ENCODE measurements around the gene LRCH2. TPM values are rescaled to one million over a fixed set of nuclear protein-coding genes. Genes with fewer than 3 reads are reported as not detected.
"Not testable (repeated sequence)": the region's sequence is repeated elsewhere in the genome, so short reads cannot be mapped to it uniquely, and the experiment has no call there.

LRCH2 gene
- total RNA-seq, 1 experiment from 2014 or later = 0.11 TPM

GRCh38 chrX:115229337-115230003, 4.4 kb downstream of the LRCH2 start:
- Histone ChIP-seq H3K27ac (ENCODE audit: low read length) (no peak overlapping the region), H3F3A (ENCODE audit: low read length, unreplicated experiment) (no peaks in the 10 kb centered on the region), H3K9me3 (ENCODE audit: low read length) (no peaks in the 10 kb centered on the region), H4K20me1 (ENCODE audit: low read length) (no peaks in the 10 kb centered on the region), H2AFZ (ENCODE audit: low read length) (no peak overlapping the region), H3K79me2 (ENCODE audit: low read length) (no peaks in the 10 kb centered on the region), H3K4me2 (ENCODE audit: low read length) (0 out of 2 replicates have a peak overlapping the region, but pooled peaks have one; percentile 2), H3K27me3 (ENCODE audit: low read length) (peaks cover 39% of the 10 kb centered on the region), H3K4me1 (ENCODE audit: insufficient read depth, low read length) (0 out of 2 replicates have a peak, but pooled peaks cover 3% of the 10 kb centered on the region), H3K9ac (ENCODE audit: low read length) (no peak overlapping the region), H3K9me2 (replicated peaks; ENCODE audit: low read length) (no peaks in the 10 kb centered on the region), H3K4me3 (ENCODE audit: low read length) (no peak overlapping the region), H3K36me3 (ENCODE audit: low read depth, low read length) (no peaks in the 10 kb centered on the region)
- no TSS peak for BruUV-seq (replicated peaks)
- intact Hi-C loops (cut with micrococcal nuclease) = loop anchor here (5.0 kb wide), 1 partner anchor 333 kb away; the partner anchor contains the start of gene PLS3
- TF ChIP-seq EZH2 (IDR thresholded peaks at IDR 0.05; ENCODE audit: low read length, unreplicated experiment) (no peak), CTCF (conservative IDR thresholded peaks at IDR 0.05; ENCODE audit: low read depth, low read length) (no peak), EZH2phosphoT487 (IDR thresholded peaks at IDR 0.05; ENCODE audit: borderline replicate concordance, low read length) (no peak)
- no peak for ATAC-seq
- no peak for DNase-seq
- CTCF ChIA-PET = no interaction called here
- POLR2A ChIA-PET (ENCODE audit: unreplicated experiment) = no interaction called here

- 0 out of 2 replicates have a peak, but pooled peaks cover 3% of the 10 kb centered on the region for H3K4me1 ChIP-seq (ENCODE audit: insufficient read depth, low read length)
- no peaks in the 10 kb centered on the region for H3K9me2 ChIP-seq (replicated peaks; ENCODE audit: low read length)
- BruUV-seq (replicated peaks) = no TSS peak
- TF ChIP-seq EZH2phosphoT487 (IDR thresholded peaks at IDR 0.05; ENCODE audit: borderline replicate concordance, low read length) (no peak), CTCF (conservative IDR thresholded peaks at IDR 0.05; ENCODE audit: low read depth, low read length) (peak; percentile 74), EZH2 (IDR thresholded peaks at IDR 0.05; ENCODE audit: low read length, unreplicated experiment) (no peak)
- no peak overlapping the region for H3K4me3 ChIP-seq (ENCODE audit: low read length)
- ChIA-PET CTCF (no interaction called here), POLR2A (ENCODE audit: unreplicated experiment) (no interaction called here)
- intact Hi-C loops (cut with micrococcal nuclease) = loop anchor here (1.0 to 5.0 kb wide), 4 partner anchors 58 to 464 kb away; partner anchors contain the start of gene PLS3
- peak; percentile 88 for ATAC-seq
- H3K27ac ChIP-seq (ENCODE audit: low read length) = no peak overlapping the region
- peaks cover 19% of the 10 kb centered on the region for H3K27me3 ChIP-seq (ENCODE audit: low read length)
- H3K9me3 ChIP-seq (ENCODE audit: low read length) = no peaks in the 10 kb centered on the region
- no peaks in the 10 kb centered on the region for H3K36me3 ChIP-seq (ENCODE audit: low read depth, low read length)
- H4K20me1 ChIP-seq (ENCODE audit: low read length) = no peaks in the 10 kb centered on the region
- H3K79me2 ChIP-seq (ENCODE audit: low read length) = no peaks in the 10 kb centered on the region
- H3F3A ChIP-seq (ENCODE audit: low read length, unreplicated experiment) = no peaks in the 10 kb centered on the region
- H3K4me2 ChIP-seq (ENCODE audit: low read length) = no peak overlapping the region
- peak; percentile 66 for DNase-seq
- no peak overlapping the region for H3K9ac ChIP-seq (ENCODE audit: low read length)
- H2AFZ ChIP-seq (ENCODE audit: low read length) = no peak overlapping the region
These were observed 7.0 kb downstream of the LRCH2 start for GRCh38 chrX:115226929-115227328.

- H3F3A ChIP-seq (ENCODE audit: low read length, unreplicated experiment); CTCF ChIA-PET; intact Hi-C loops (cut with micrococcal nuclease); H2AFZ ChIP-seq (ENCODE audit: low read length); H3K79me2 ChIP-seq (ENCODE audit: low read length); H3K36me3 ChIP-seq (ENCODE audit: low read depth, low read length); H3K9ac ChIP-seq (ENCODE audit: low read length); H3K4me2 ChIP-seq (ENCODE audit: low read length); H3K9me3 ChIP-seq (ENCODE audit: low read length); DNase-seq; POLR2A ChIA-PET (ENCODE audit: unreplicated experiment); H3K4me1 ChIP-seq (ENCODE audit: insufficient read depth, low read length); H3K9me2 ChIP-seq (replicated peaks; ENCODE audit: low read length); BruUV-seq (replicated peaks); H3K4me3 ChIP-seq (ENCODE audit: low read length); H3K27ac ChIP-seq (ENCODE audit: low read length); ATAC-seq; H4K20me1 ChIP-seq (ENCODE audit: low read length): not testable (repeated sequence)
- H3K27me3 ChIP-seq (ENCODE audit: low read length) = peaks cover 16% of the 10 kb centered on the region
These were observed 16.6 kb downstream of the LRCH2 start for GRCh38 chrX:115217346-115217745.
